Prostate gland (tissue), 2 donors: ENCODE measurements around the gene INPP4B.

Source experiments
- CTCF ChIP-seq, 4 experiments: fragments of 200-600 bp in 2 of 4; fragments of 450-650 bp in 2 of 4; sonication (generic) in 2 of 4; IDR thresholded peaks; 1 replicate in 3 of 4; 2 replicates in 1 of 4; pipeline ENCODE4 v1.5.1; 2016 to 2019; ENCODE audit warnings: antibody characterized with exemption in 4 of 4, mild to moderate bottlenecking in 2 of 4, moderate library complexity in 2 of 4
- POLR2A ChIP-seq: fragments of 450-650 bp; IDR thresholded peaks from one replicate; pipeline ENCODE4 v1.6.1; 2016; ENCODE audit warnings: antibody characterized with exemption, mild to moderate bottlenecking

DNA sequence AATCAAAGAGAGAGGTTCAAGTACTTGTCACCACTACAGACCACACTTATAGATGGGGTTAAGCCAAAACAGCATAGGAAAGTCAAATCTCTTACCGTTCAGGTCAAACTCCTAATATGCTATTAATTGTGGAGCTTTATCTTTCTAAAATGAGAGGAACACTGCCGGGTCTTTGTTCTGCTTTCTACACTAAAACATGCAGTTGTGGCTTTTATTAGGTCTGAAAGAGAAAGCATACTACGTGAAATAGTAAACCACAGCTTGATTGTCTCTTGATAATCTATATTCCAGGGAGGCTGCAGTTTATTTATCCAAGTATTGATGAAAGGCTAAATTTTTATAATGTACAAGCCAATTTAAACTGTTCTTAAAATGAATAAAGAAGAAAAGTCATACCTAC is 12.3 kb upstream of the INPP4B start:
- no peak for TF ChIP-seq CTCF (IDR thresholded peaks at IDR 0.05)
- no peak for TF ChIP-seq POLR2A
